Fibroblast of pulmonary artery (primary cell): ENCODE data around the gene CCDC170.
"Not testable (repeated sequence)": the region's sequence is repeated elsewhere in the genome, so short reads cannot be mapped to it uniquely, and the experiment has no call there.

Experiments used
- DNase-seq: peaks from one replicate; pipeline ENCODE4 v3.0.0-alpha.2; 2010; ENCODE audit warnings: low read depth
- H3K4me3 ChIP-seq: replicated peaks from 2 replicates; pipeline ENCODE4 v1.5.1; 2011; ENCODE audit warnings: low read depth, mild to moderate bottlenecking, control low read depth, low read length, moderate library complexity
- CTCF ChIP-seq: IDR thresholded peaks from 2 replicates; pipeline ENCODE4 v1.5.1; 2011; ENCODE audit warnings: mild to moderate bottlenecking, control low read depth, low read length, inconsistent platforms; ENCODE audit errors: missing control alignments

The CCDC170 gene

GRCh38 chr6:151539506-151540268 lies 45.9 kb downstream of the CCDC170 start:
- DNase-seq = no peak
- no peak overlapping the region for H3K4me3 ChIP-seq
- no peak for TF ChIP-seq CTCF

DNA sequence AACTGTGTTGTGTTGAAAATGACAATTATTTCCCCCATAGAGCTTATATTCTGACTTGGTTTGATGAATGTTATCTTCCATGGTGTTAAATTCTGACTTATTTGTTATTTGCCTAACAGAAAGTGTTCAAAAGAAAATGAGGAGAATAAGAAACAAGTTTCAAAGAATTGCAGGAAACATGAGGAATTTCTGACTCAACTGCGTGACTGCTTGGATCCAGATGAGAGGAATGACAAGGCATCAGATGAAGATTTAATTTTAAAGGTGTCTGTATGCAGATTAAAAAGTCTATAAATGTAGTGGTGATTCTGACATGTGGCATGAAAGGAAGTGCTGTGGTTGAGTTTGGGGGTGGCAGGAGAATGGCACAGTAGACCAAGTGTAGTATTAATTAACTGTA lies 50.6 kb downstream of the CCDC170 start:
- no peak for TF ChIP-seq CTCF
- no peak for DNase-seq
- H3K4me3 ChIP-seq = no peak overlapping the region

DNA sequence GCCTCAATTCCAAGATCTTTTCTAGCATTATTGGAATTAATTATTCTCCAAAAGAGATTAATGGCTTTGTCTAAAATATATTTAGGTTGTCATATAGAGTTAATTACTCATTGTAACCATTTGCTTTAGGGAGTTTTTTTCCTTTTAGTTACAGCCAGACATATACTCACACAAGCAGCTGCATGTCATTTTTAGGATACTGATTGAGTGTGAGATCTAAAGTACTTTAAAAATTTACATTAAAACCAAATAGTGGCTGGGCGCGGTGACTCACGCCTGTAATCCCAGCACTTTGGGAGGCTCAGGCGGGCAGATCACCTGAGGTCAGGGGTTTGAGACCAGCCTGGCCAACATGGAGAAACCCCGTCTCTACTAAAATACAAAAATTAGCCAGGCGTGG lies 51.1 kb downstream of the CCDC170 start:
- not testable (repeated sequence) for H3K4me3 ChIP-seq, DNase-seq

- DNase-seq = no peak
- no peak overlapping the region for H3K4me3 ChIP-seq
- no peak for TF ChIP-seq CTCF
These were observed 53.3 kb downstream of the CCDC170 start for GRCh38 chr6:151546941-151547659.

- TF ChIP-seq CTCF = no peak
- DNase-seq = no peak
- H3K4me3 ChIP-seq = no peak overlapping the region
These were observed 54.4 kb downstream of the CCDC170 start for GRCh38 chr6:151548201-151548600.

DNA sequence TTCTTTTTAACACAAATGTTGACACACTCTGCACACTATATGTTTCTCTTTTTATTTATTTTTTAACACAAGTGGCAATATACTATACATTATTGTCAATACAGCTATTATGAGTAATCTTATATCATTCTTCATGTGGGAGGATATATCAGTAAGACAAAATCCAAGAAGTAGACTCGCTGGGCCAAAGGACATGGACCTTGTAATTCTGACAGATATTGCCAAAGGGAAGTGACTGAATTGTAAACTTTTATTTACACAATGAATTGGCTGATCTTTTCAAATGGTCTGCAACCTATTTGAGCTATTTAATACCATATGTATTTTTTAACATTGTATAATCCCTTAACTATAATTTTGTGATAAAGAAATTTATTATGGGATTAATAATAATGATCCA lies 56.0 kb downstream of the CCDC170 start:
- no peak for DNase-seq
- TF ChIP-seq CTCF = no peak
- no peak overlapping the region for H3K4me3 ChIP-seq

DNA sequence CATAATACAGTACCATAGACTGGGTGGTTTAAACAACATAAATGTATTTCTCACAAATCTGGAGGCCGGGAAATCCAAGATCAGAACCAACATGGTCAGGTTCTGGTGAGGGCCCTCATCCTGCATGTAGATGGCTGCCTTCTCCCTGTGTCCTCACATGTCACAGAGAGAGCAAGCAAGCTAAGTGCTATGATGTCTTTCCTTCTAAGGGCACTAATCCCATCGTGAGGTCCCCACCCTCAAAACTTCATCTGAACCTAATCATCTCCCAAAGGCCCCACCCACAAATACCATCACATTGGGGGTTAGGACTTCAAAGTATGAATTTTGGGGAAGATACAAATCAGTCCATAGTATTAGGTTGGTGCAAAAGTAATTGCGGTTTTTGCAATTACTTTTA lies 56.8 kb downstream of the CCDC170 start:
- no peak for DNase-seq
- H3K4me3 ChIP-seq = no peak overlapping the region
- no peak for TF ChIP-seq CTCF
